Panc1 (cell line): Measurements from ENCODE around the gene SEMA6A. TPM values are rescaled to one million over a fixed set of nuclear protein-coding genes. Genes with fewer than 3 reads are reported as not detected.

Experiments
- ATAC-seq: fragments of 200-7000 bp; cut with Tn5 transposase; 2 replicates; pipeline ENCODE4 v1.9.1; 2020; ENCODE audit warnings: mild to moderate bottlenecking, moderate library complexity
- BruUV-seq: library from RNA; stranded (reverse); fragments of 400-500 nt; replicated peaks from 2 replicates; lab custom pipeline; 2021; lab: Mats Ljungman, UMichigan
- CTCF ChIA-PET: fragments of 300-600 bp; sonication (Branson Sonifier 250); formaldehyde crosslinking; loops from one replicate; lab custom pipeline; 2022; ENCODE audit warnings: antibody characterized with exemption; lab: Charles Lee
- POLR2A ChIA-PET: fragments of 300-600 bp; sonication (Branson Sonifier 250); formaldehyde crosslinking; loops from one replicate; lab custom pipeline; 2022; ENCODE audit warnings: antibody characterized with exemption; lab: Charles Lee
- DNase-seq: peaks from one replicate; pipeline ENCODE4 v3.0.0-alpha.2; 2010; ENCODE audit warnings: low read depth, low spot score
- H3K27ac ChIP-seq: 2 replicates; pipeline ENCODE4 v1.5.1; 2011; ENCODE audit warnings: mild to moderate bottlenecking, low read length, inconsistent platforms
- H3K27me3 ChIP-seq: fragments of 200-500 bp; sonication (Bioruptor generic); 2 replicates; pipeline ENCODE4 v1.6.0; 2014; ENCODE audit warnings: low read length, inconsistent platforms; ENCODE audit not compliant: control insufficient read depth, insufficient read depth
- H3K36me3 ChIP-seq: fragments of 200-500 bp; sonication (Bioruptor generic); 2 replicates; pipeline ENCODE4 v1.5.1; 2014; ENCODE audit warnings: inconsistent platforms, mild to moderate bottlenecking, low read length, moderate library complexity; ENCODE audit not compliant: control insufficient read depth, insufficient read depth
- H3K4me1 ChIP-seq: 2 replicates; pipeline ENCODE4 v1.5.1; 2011; ENCODE audit warnings: inconsistent platforms, mild to moderate bottlenecking, low read length, moderate library complexity; ENCODE audit not compliant: control insufficient read depth, insufficient read depth
- H3K4me3 ChIP-seq, 2 experiments: 2 replicates each; pipeline ENCODE4 v1.5.1; 2011 to 2012; ENCODE audit warnings: low read depth in 2 of 2, low read length in 2 of 2, mild to moderate bottlenecking in 2 of 2, inconsistent platforms in 1 of 2, moderate library complexity in 1 of 2
- H3K9me3 ChIP-seq: fragments of 200-500 bp; sonication (Bioruptor generic); 2 replicates; pipeline ENCODE4 v1.5.1; 2014; ENCODE audit warnings: low read depth, mild to moderate bottlenecking, inconsistent platforms, low read length, moderate library complexity; ENCODE audit not compliant: control insufficient read depth, insufficient read depth
- CTCF ChIP-seq: fragments of 450-650 bp; IDR thresholded peaks from 2 replicates; pipeline ENCODE4 v1.5.1; 2017; ENCODE audit warnings: mild to moderate bottlenecking
- POLR2AphosphoS5 ChIP-seq: IDR thresholded peaks from 2 replicates; pipeline ENCODE4 v1.6.1; 2012; ENCODE audit warnings: mild to moderate bottlenecking, low read depth, low read length, moderate library complexity
- REST ChIP-seq, 2 experiments: IDR thresholded peaks; 2 replicates each; pipeline ENCODE4 v1.6.1; 2011 to 2012; ENCODE audit warnings: low read depth in 2 of 2, control low read depth in 1 of 2, low read length in 1 of 2, mild to moderate bottlenecking in 1 of 2, moderate library complexity in 1 of 2; ENCODE audit not compliant: insufficient read depth in 1 of 2
- SIN3A ChIP-seq: IDR thresholded peaks from 2 replicates; pipeline ENCODE4 v1.6.1; 2012; ENCODE audit warnings: low read depth, mild to moderate bottlenecking, low read length, moderate library complexity, borderline replicate concordance; ENCODE audit not compliant: insufficient read depth
- TCF7L2 ChIP-seq: IDR thresholded peaks from 2 replicates; pipeline ENCODE4 v1.6.1; 2011; ENCODE audit warnings: mild to moderate bottlenecking, low read depth, low read length, inconsistent platforms
- in situ Hi-C: cut with HindIII; loops from 2 replicates; pipeline ENCODE4 v1.10.0; 2016; ENCODE audit warnings: low sequenced_read_pairs, low pct_unique_long_range_greater_than_20kb
- intact Hi-C: fragments of 100-400 bp; cut with micrococcal nuclease; formaldehyde crosslinking; loops from one replicate; pipeline ENCODE4 v1.10.0; 2022; ENCODE audit not compliant: unreplicated experiment
- total RNA-seq: library from RNA; stranded (reverse); gene quantifications from one replicate; pipeline ENCODE4 v1.2.1, GENCODE V29; 2021; ENCODE audit not compliant: unreplicated experiment

SEMA6A gene
- total RNA-seq, 1 experiment from 2014 or later = 0.54 TPM

- DNase-seq (no peak), ATAC-seq (no peak)
- ChIA-PET CTCF (no interaction called here), POLR2A (no interaction called here)
- Histone ChIP-seq H3K27ac (no peak overlapping the region), H3K4me1 (peaks cover 3% of the 10 kb centered on the region; the same call in 1 of the 2 replicates), H3K9me3 (no peaks in the 10 kb centered on the region), H3K27me3 (peaks cover 38% of the 10 kb centered on the region), H3K4me3 (no peak overlapping the region), H3K36me3 (no peaks in the 10 kb centered on the region)
- no TSS peak for BruUV-seq
- in situ Hi-C loops (no loop called here), intact Hi-C loops (loop anchor here (10.0 kb wide), 1 partner anchor 432 kb away; no protein-coding TSS in a partner anchor)
- no peak for TF ChIP-seq SIN3A
- TF ChIP-seq TCF7L2 = no peak
- no peak for TF ChIP-seq CTCF
- TF ChIP-seq REST (IDR thresholded peaks at IDR 0.05; ENCODE audit: insufficient read depth in 1 of 2, low read depth in 2 of 2, low read length in 1 of 2) = no peak
- no peak for TF ChIP-seq POLR2AphosphoS5
These were observed 7.5 kb downstream of the SEMA6A start for GRCh38 chr5:116567106-116567505.

- DNase-seq (no peak), ATAC-seq (no peak)
- Histone ChIP-seq H3K36me3 (no peaks in the 10 kb centered on the region), H3K27me3 (peaks cover 31% of the 10 kb centered on the region), H3K27ac (no peak overlapping the region), H3K4me3 (no peak overlapping the region), H3K4me1 (no peaks in the 10 kb centered on the region), H3K9me3 (no peaks in the 10 kb centered on the region)
- ChIA-PET POLR2A (no interaction called here), CTCF (no interaction called here)
- BruUV-seq = no TSS peak
- in situ Hi-C loops = no loop called here
- TF ChIP-seq TCF7L2 (no peak), CTCF (no peak), REST (IDR thresholded peaks at IDR 0.05; ENCODE audit: insufficient read depth in 1 of 2, low read depth in 2 of 2, low read length in 1 of 2) (no peak), POLR2AphosphoS5 (no peak), SIN3A (no peak)
- intact Hi-C loops = loop anchor here (10.0 kb wide), 1 partner anchor 431 kb away; no protein-coding TSS in a partner anchor
These were observed 8.4 kb downstream of the SEMA6A start for GRCh38 chr5:116566251-116566650.
